PC-3 (cell line): ENCODE measurements around the gene FES. TPM values are rescaled to one million over a fixed set of nuclear protein-coding genes. Genes with fewer than 3 reads are reported as not detected.

Experiments
- ATAC-seq: fragments of 200-7000 bp; cut with Tn5 transposase; 2 replicates; pipeline ENCODE4 v1.9.1; 2020; ENCODE audit warnings: mild to moderate bottlenecking, moderate library complexity
- BruUV-seq: library from RNA; stranded (reverse); fragments of 400-500 nt; replicated peaks from 2 replicates; lab custom pipeline; 2021; lab: Mats Ljungman, UMichigan
- CTCF ChIA-PET: fragments of 300-600 bp; sonication (Branson Sonifier 250); formaldehyde crosslinking; loops from one replicate; lab custom pipeline; 2022; ENCODE audit warnings: antibody characterized with exemption; lab: Charles Lee
- POLR2A ChIA-PET: fragments of 300-600 bp; sonication (Branson Sonifier 250); formaldehyde crosslinking; loops from one replicate; lab custom pipeline; 2022; ENCODE audit warnings: antibody characterized with exemption; ENCODE audit not compliant: unreplicated experiment; lab: Charles Lee
- DNase-seq: peaks from one replicate; pipeline ENCODE4 v3.0.0-alpha.2; 2015
- H2AFZ ChIP-seq: fragments of 300-600 bp; sonication (generic); 2 replicates; pipeline ENCODE4 v1.6.0; 2016; ENCODE audit warnings: antibody characterized with exemption, low read length
- H3F3A ChIP-seq: fragments of 300-600 bp; sonication (generic); one replicate; pipeline ENCODE4 v1.6.0; 2017; ENCODE audit warnings: antibody characterized with exemption, low read length, control low read depth, mild to moderate bottlenecking; ENCODE audit not compliant: unreplicated experiment
- H3K27ac ChIP-seq: fragments of 300-600 bp; sonication (generic); 2 replicates; pipeline ENCODE4 v1.5.1; 2016; ENCODE audit warnings: mild to moderate bottlenecking, low read length
- H3K27me3 ChIP-seq: fragments of 300-600 bp; sonication (generic); 2 replicates; pipeline ENCODE4 v1.6.1; 2016; ENCODE audit warnings: low read length, mixed read lengths
- H3K36me3 ChIP-seq: fragments of 300-600 bp; sonication (generic); 2 replicates; pipeline ENCODE4 v1.6.1; 2016; ENCODE audit warnings: low read depth, mixed run types, low read length, mixed read lengths
- H3K4me1 ChIP-seq: fragments of 300-600 bp; sonication (generic); 2 replicates; pipeline ENCODE4 v1.5.1; 2016; ENCODE audit warnings: low read length; ENCODE audit not compliant: insufficient read depth
- H3K4me2 ChIP-seq: fragments of 300-600 bp; sonication (generic); 2 replicates; pipeline ENCODE4 v1.6.0; 2016; ENCODE audit warnings: low read length
- H3K4me3 ChIP-seq: fragments of 300-600 bp; sonication (generic); 2 replicates; pipeline ENCODE4 v1.5.1; 2016; ENCODE audit warnings: mild to moderate bottlenecking, low read length, mixed read lengths
- H3K79me2 ChIP-seq: fragments of 300-600 bp; sonication (generic); 2 replicates; pipeline ENCODE4 v1.6.1; 2017; ENCODE audit warnings: low read length, mixed read lengths
- H3K9ac ChIP-seq: fragments of 300-600 bp; sonication (generic); 2 replicates; pipeline ENCODE4 v1.6.0; 2016; ENCODE audit warnings: mild to moderate bottlenecking, low read length
- H3K9me2 ChIP-seq: fragments of 300-600 bp; sonication (generic); replicated peaks from 2 replicates; pipeline ENCODE4 v1.6.1; 2016; ENCODE audit warnings: mixed run types, low read length, mixed read lengths
- H3K9me3 ChIP-seq: fragments of 300-600 bp; sonication (generic); 2 replicates; pipeline ENCODE4 v1.6.1; 2016; ENCODE audit warnings: low read length, mixed read lengths
- H4K20me1 ChIP-seq: fragments of 300-600 bp; sonication (generic); 2 replicates; pipeline ENCODE4 v1.6.1; 2016; ENCODE audit warnings: low read length, mixed read lengths
- EZH2 ChIP-seq: fragments of 300-600 bp; sonication (generic); IDR thresholded peaks from one replicate; pipeline ENCODE4 v1.6.1; 2017; ENCODE audit warnings: antibody characterized with exemption, mild to moderate bottlenecking, low read length; ENCODE audit not compliant: unreplicated experiment
- EZH2phosphoT487 ChIP-seq: fragments of 300-600 bp; sonication (generic); IDR thresholded peaks from 2 replicates; pipeline ENCODE4 v1.6.1; 2018; ENCODE audit warnings: mild to moderate bottlenecking, antibody characterized with exemption, low read length, borderline replicate concordance
- intact Hi-C: fragments of 100-400 bp; cut with micrococcal nuclease; formaldehyde crosslinking; loops from 2 replicates; pipeline ENCODE4 v1.9.0; 2023
- total RNA-seq: library from RNA; depleted of rRNA; stranded (reverse); fragments of >200 nt; gene quantifications from 2 replicates; pipeline ENCODE4 v1.2.3, GENCODE V29; 2014
- TF ChIP-seq, protein P1 (sequence below): fragments of 300-600 bp; sonication (generic); conservative IDR thresholded peaks from 2 replicates; pipeline ENCODE4 v1.5.1; 2017; ENCODE audit warnings: antibody characterized with exemption, low read depth, mild to moderate bottlenecking, low read length

The FES gene
- total RNA-seq, 1 experiment from 2014 or later, result 2.8 TPM

DNA sequence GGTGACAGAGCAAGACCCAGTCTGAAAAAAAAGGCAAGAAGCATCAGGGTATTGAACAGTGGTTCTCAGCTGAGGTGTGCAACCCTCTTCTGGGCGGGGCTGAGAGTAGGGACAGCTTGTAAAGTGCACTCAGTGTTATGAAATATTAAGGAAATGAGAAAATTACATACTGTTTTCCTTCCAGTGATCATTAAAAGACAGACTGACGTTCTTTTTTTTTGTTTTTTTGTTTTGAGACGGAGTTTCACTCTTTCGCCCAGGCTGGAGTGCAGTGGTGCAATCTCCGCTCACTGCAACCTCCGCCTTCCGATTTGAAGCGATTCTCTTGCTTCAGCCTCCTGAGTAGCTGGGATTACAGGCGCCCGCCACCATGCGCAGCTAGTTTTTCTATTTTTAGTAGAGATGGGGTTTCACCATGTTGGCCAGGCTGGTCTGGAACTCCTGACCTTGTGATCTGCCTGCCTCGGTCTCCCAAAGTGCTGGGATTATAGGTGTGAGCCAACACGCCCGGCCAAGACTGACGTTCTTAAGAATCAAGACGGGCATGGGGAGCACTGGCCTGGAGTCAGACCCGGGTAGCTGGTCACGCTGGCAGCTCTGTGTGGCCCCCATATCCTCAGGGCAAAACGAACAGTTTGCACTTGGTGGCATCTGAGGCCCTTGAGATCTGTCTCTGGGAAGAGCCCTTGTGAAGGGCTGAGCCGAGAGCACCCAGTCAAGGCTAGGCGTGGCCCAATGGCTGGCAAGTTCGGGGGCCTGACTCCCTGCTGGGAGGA, 30.2 kb downstream of the FES start:
- Histone ChIP-seq H3K79me2 (no peaks in the 10 kb centered on the region), H3K9me3 (no peaks in the 10 kb centered on the region), H3F3A (no peaks in the 10 kb centered on the region), H4K20me1 (no peaks in the 10 kb centered on the region), H3K36me3 (no peaks in the 10 kb centered on the region; the same call in 1 of the 2 replicates), H3K9ac (no peak overlapping the region), H3K27ac (no peak overlapping the region), H2AFZ (no peak overlapping the region), H3K4me1 (no peaks in the 10 kb centered on the region), H3K4me2 (no peak overlapping the region), H3K9me2 (no peaks in the 10 kb centered on the region), H3K4me3 (no peak overlapping the region), H3K27me3 (no peaks in the 10 kb centered on the region)
- ChIA-PET POLR2A (no interaction called here), CTCF (interaction anchor here (0.8 kb wide), 1 partner anchor 12 kb away, joined by 4 read pairs; the partner anchor contains the start of gene MAN2A2)
- intact Hi-C loops, result no loop called here
- BruUV-seq, result no TSS peak
- ATAC-seq, result no peak
- TF ChIP-seq EZH2phosphoT487 (no peak), EZH2 (no peak)
- TF ChIP-seq, protein P1, sequence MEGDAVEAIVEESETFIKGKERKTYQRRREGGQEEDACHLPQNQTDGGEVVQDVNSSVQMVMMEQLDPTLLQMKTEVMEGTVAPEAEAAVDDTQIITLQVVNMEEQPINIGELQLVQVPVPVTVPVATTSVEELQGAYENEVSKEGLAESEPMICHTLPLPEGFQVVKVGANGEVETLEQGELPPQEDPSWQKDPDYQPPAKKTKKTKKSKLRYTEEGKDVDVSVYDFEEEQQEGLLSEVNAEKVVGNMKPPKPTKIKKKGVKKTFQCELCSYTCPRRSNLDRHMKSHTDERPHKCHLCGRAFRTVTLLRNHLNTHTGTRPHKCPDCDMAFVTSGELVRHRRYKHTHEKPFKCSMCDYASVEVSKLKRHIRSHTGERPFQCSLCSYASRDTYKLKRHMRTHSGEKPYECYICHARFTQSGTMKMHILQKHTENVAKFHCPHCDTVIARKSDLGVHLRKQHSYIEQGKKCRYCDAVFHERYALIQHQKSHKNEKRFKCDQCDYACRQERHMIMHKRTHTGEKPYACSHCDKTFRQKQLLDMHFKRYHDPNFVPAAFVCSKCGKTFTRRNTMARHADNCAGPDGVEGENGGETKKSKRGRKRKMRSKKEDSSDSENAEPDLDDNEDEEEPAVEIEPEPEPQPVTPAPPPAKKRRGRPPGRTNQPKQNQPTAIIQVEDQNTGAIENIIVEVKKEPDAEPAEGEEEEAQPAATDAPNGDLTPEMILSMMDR, result no peak
- no peak for DNase-seq

- ATAC-seq, result no peak
These were observed 31.0 kb downstream of the FES start for GRCh38 chr15:90915216-90915807.

More at GRCh38 chr15:90915216-90915807, 31.0 kb downstream of the FES start:
- Histone ChIP-seq H3K4me2 (no peak overlapping the region), H3K9me3 (no peaks in the 10 kb centered on the region), H3K27me3 (no peaks in the 10 kb centered on the region), H4K20me1 (no peaks in the 10 kb centered on the region), H3K79me2 (no peaks in the 10 kb centered on the region), H3K27ac (no peak overlapping the region), H3K9ac (no peak overlapping the region), H2AFZ (no peak overlapping the region), H3F3A (no peaks in the 10 kb centered on the region), H3K36me3 (no peaks in the 10 kb centered on the region; the same call in 1 of the 2 replicates), H3K4me1 (no peaks in the 10 kb centered on the region), H3K4me3 (no peak overlapping the region), H3K9me2 (no peaks in the 10 kb centered on the region)
- POLR2A ChIA-PET, result no interaction called here
- CTCF ChIA-PET, result no interaction called here
- BruUV-seq, result no TSS peak
- DNase-seq, result no peak
- intact Hi-C loops, result no loop called here
- TF ChIP-seq EZH2 (no peak), EZH2phosphoT487 (no peak)
- TF ChIP-seq, protein P1, result no peak
